Activated CD8-positive, alpha-beta T cell treated with anti-CD3 and anti-CD28 coated beads for 36 hours (primary cell): ENCODE results near the gene EEF1A1. TPM values are rescaled to one million over a fixed set of nuclear protein-coding genes. Genes with fewer than 3 reads are reported as not detected.

ENCODE experiments used
- ATAC-seq: fragments of 200-7000 bp; cut with Tn5 transposase; one replicate; pipeline ENCODE4 v1.10.0; 2021; ENCODE audit warnings: mild to moderate bottlenecking, moderate library complexity
- CTCF ChIA-PET: fragments of 350-600 bp; sonication (Branson Sonifier 250); formaldehyde crosslinking; loops from one replicate; lab custom pipeline; 2021; ENCODE audit warnings: antibody characterized with exemption; lab: Charles Lee
- POLR2A ChIA-PET: fragments of 350-600 bp; sonication (Branson Sonifier 250); formaldehyde crosslinking; loops from one replicate; lab custom pipeline; 2021; ENCODE audit warnings: antibody characterized with exemption; lab: Charles Lee
- DNase-seq: peaks from one replicate; pipeline ENCODE4 v3.0.0-alpha.2; 2020
- H3K27ac Mint-ChIP-seq: one replicate; pipeline ENCODE4 v1.8.0; 2021; ENCODE audit warnings: mild to moderate bottlenecking, mixed read lengths
- H3K27me3 Mint-ChIP-seq: one replicate; pipeline ENCODE4 v1.8.0; 2021; ENCODE audit warnings: mixed read lengths
- H3K36me3 Mint-ChIP-seq: one replicate; pipeline ENCODE4 v1.8.0; 2021; ENCODE audit warnings: low read depth, mixed read lengths
- H3K4me1 Mint-ChIP-seq: one replicate; pipeline ENCODE4 v1.8.0; 2021; ENCODE audit warnings: low read depth, mixed read lengths
- H3K4me3 Mint-ChIP-seq: one replicate; pipeline ENCODE4 v1.8.0; 2021; ENCODE audit warnings: mild to moderate bottlenecking, moderate library complexity, mixed read lengths
- H3K9me3 Mint-ChIP-seq: one replicate; pipeline ENCODE4 v1.8.0; 2021; ENCODE audit warnings: mixed read lengths
- intact Hi-C: fragments of 100-400 bp; cut with micrococcal nuclease; formaldehyde crosslinking; loops from one replicate; pipeline ENCODE4 v1.10.0; 2022
- total RNA-seq, 2 experiments: library from RNA; stranded (reverse); gene quantifications; one replicate each; pipeline ENCODE4 v1.2.3, GENCODE V29; 2021
- TF ChIP-seq, protein P1 (sequence below): fragments of 200-600 bp; IDR thresholded peaks from one replicate; pipeline ENCODE4 v1.8.0; 2022; ENCODE audit warnings: antibody characterized with exemption, mild to moderate bottlenecking

Gene EEF1A1
- total RNA-seq, 2 experiments from 2014 or later, result 15,479 to 15,634 TPM

GRCh38 chr6:73471686-73472290 lies 49.0 kb downstream of the EEF1A1 start:
- H3K9me3 Mint-ChIP-seq, result no peaks in the 10 kb centered on the region
- H3K27me3 Mint-ChIP-seq, result no peaks in the 10 kb centered on the region
- peaks cover 17% of the 10 kb centered on the region for H3K4me1 Mint-ChIP-seq
- intact Hi-C loops, result no loop called here
- POLR2A ChIA-PET, result interaction anchor here (1.0 to 1.3 kb wide), 5 partner anchors 10 to 28 kb away, joined by 3 to 9 read pairs (median 3); partner anchors contain the start of gene MTO1
- peaks cover 28% of the 10 kb centered on the region for H3K36me3 Mint-ChIP-seq
- H3K4me3 Mint-ChIP-seq, result no peak overlapping the region
- no peak for ATAC-seq
- CTCF ChIA-PET, result no interaction called here
- TF ChIP-seq, protein P1, sequence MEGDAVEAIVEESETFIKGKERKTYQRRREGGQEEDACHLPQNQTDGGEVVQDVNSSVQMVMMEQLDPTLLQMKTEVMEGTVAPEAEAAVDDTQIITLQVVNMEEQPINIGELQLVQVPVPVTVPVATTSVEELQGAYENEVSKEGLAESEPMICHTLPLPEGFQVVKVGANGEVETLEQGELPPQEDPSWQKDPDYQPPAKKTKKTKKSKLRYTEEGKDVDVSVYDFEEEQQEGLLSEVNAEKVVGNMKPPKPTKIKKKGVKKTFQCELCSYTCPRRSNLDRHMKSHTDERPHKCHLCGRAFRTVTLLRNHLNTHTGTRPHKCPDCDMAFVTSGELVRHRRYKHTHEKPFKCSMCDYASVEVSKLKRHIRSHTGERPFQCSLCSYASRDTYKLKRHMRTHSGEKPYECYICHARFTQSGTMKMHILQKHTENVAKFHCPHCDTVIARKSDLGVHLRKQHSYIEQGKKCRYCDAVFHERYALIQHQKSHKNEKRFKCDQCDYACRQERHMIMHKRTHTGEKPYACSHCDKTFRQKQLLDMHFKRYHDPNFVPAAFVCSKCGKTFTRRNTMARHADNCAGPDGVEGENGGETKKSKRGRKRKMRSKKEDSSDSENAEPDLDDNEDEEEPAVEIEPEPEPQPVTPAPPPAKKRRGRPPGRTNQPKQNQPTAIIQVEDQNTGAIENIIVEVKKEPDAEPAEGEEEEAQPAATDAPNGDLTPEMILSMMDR, result no peak
- no peak for DNase-seq
- H3K27ac Mint-ChIP-seq, result peak overlapping the region; percentile 76

Other genes with a start within 250 kb of the EEF1A1 start
- gene DPPA5, start 166.8 kb downstream of the EEF1A1 start, total RNA-seq, result not detected
- not detected for gene KHDC3L, start 158.4 kb downstream of the EEF1A1 start, total RNA-seq
- not detected for gene OOEP, start 151.1 kb downstream of the EEF1A1 start, total RNA-seq
- gene DDX43, start 126.2 kb downstream of the EEF1A1 start, total RNA-seq, result under 1 TPM; 0.16 to 0.31 TPM
- gene CGAS, start 68.7 kb downstream of the EEF1A1 start, total RNA-seq, result 10 to 100 TPM; 21.1 to 23.2 TPM
- gene MTO1, start 59.3 kb downstream of the EEF1A1 start, total RNA-seq, result 10 to 100 TPM; 42.1 to 43.2 TPM
- 1 to 10 TPM; 4.2 to 5.0 TPM for gene SLC17A5, start 133.0 kb upstream of the EEF1A1 start, total RNA-seq
- 10 to 100 TPM in 1 of 2 experiments, 1 to 10 TPM in 1; 9.5 to 10.6 TPM for gene CD109, start 175.2 kb upstream of the EEF1A1 start, total RNA-seq